ENCODE measurements around the gene DCLK2.

The DCLK2 gene

GRCh38 chr4:150289881-150290280 lies 211.6 kb downstream of the DCLK2 start:
- Mint-ChIP-seq H3K4me1 (ENCODE audit: low read depth) (peaks cover 9% of the 10 kb centered on the region), H3K27ac (no peak overlapping the region), H3K27me3 (no peaks in the 10 kb centered on the region), H3K4me3 (no peak overlapping the region), H3K9me3 (no peaks in the 10 kb centered on the region), H3K36me3 (ENCODE audit: low read depth) (no peaks in the 10 kb centered on the region)
- intact Hi-C loops (cut with micrococcal nuclease) = no loop called here

- H3K27ac Mint-ChIP-seq = no peak overlapping the region
- no peak overlapping the region for H3K4me3 Mint-ChIP-seq
Observed at GRCh38 chr4:150297861-150298474, 219.7 kb downstream of the DCLK2 start.

GRCh38 chr4:150299816-150300215 lies 221.6 kb downstream of the DCLK2 start:
- no peaks in the 10 kb centered on the region for H3K36me3 Mint-ChIP-seq (ENCODE audit: low read depth)
- peaks cover 4% of the 10 kb centered on the region for H3K4me1 Mint-ChIP-seq (ENCODE audit: low read depth)
- no peak overlapping the region for H3K4me3 Mint-ChIP-seq
- intact Hi-C loops (cut with micrococcal nuclease) = no loop called here
- H3K27me3 Mint-ChIP-seq = no peaks in the 10 kb centered on the region
- no peak overlapping the region for H3K27ac Mint-ChIP-seq
- H3K9me3 Mint-ChIP-seq = no peaks in the 10 kb centered on the region

More at GRCh38 chr4:150297861-150298474, 219.7 kb downstream of the DCLK2 start:
- Mint-ChIP-seq H3K27me3 (no peaks in the 10 kb centered on the region), H3K9me3 (no peaks in the 10 kb centered on the region), H3K36me3 (ENCODE audit: low read depth) (no peaks in the 10 kb centered on the region), H3K4me1 (ENCODE audit: low read depth) (peaks cover 4% of the 10 kb centered on the region)
- intact Hi-C loops (cut with micrococcal nuclease) = loop anchor here (1.0 kb wide), 1 partner anchor 569 kb away; no protein-coding TSS in a partner anchor

DNA sequence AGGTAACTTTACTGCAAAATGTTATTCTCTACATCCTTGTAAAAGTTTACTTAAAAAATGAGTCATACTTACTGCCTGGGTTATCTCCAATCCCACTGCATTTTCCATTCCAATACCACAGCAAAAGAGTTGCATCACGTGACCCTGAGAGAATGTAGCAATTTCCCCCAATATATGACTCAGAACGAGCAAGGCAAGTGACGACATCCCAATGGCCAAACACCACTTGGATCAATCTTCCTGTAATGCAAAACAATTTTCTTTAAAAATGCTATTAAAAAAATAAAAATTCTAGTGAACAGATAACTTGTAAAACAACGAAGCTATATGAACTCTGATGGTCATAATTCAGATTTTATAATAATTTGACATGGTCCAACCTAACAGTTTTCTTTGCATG lies 224.3 kb downstream of the DCLK2 start:
- intact Hi-C loops (cut with micrococcal nuclease) = no loop called here
- H3K27ac Mint-ChIP-seq = no peak overlapping the region
- H3K27me3 Mint-ChIP-seq = no peaks in the 10 kb centered on the region
- H3K4me3 Mint-ChIP-seq = no peak overlapping the region
- H3K4me1 Mint-ChIP-seq (ENCODE audit: low read depth) = peaks cover 4% of the 10 kb centered on the region
- no peaks in the 10 kb centered on the region for H3K9me3 Mint-ChIP-seq
- H3K36me3 Mint-ChIP-seq (ENCODE audit: low read depth) = no peaks in the 10 kb centered on the region

DNA sequence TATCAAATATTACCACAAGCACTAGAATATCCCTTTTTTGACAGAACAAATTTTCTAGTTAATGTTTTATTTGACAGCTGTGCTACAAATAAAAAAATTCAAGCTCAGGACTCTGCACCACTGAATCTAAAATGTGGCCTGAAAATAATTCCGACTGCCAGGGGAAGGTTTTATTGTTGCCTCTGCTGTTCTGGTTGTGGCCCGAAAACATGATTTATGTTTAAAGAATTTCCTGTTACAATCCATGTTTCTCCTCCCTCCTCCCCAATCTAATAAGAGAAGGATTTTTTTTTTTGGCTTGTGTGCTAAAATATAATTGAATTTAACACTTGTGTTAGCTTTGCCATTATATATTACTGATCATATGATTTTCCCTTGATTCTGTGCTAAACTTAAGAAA lies 227.8 kb downstream of the DCLK2 start:
- Mint-ChIP-seq H3K27ac (no peak overlapping the region), H3K27me3 (no peaks in the 10 kb centered on the region), H3K9me3 (no peaks in the 10 kb centered on the region), H3K4me1 (ENCODE audit: low read depth) (peaks cover 4% of the 10 kb centered on the region), H3K4me3 (no peak overlapping the region), H3K36me3 (ENCODE audit: low read depth) (no peaks in the 10 kb centered on the region)
- intact Hi-C loops (cut with micrococcal nuclease) = no loop called here

GRCh38 chr4:150306719-150307118 lies 228.5 kb downstream of the DCLK2 start:
- no peak overlapping the region for H3K4me3 Mint-ChIP-seq

More at GRCh38 chr4:150306719-150307118, 228.5 kb downstream of the DCLK2 start:
- H3K27me3 Mint-ChIP-seq = no peaks in the 10 kb centered on the region
- H3K36me3 Mint-ChIP-seq (ENCODE audit: low read depth) = no peaks in the 10 kb centered on the region
- H3K9me3 Mint-ChIP-seq = no peaks in the 10 kb centered on the region
- no peak overlapping the region for H3K27ac Mint-ChIP-seq
- intact Hi-C loops (cut with micrococcal nuclease) = no loop called here
- peaks cover 4% of the 10 kb centered on the region for H3K4me1 Mint-ChIP-seq (ENCODE audit: low read depth)
